ENCODE measurements around the gene TMEM126A.
"Not testable (repeated sequence)": the region's sequence is repeated elsewhere in the genome, so short reads cannot be mapped to it uniquely, and the experiment has no call there.

The TMEM126A gene

DNA sequence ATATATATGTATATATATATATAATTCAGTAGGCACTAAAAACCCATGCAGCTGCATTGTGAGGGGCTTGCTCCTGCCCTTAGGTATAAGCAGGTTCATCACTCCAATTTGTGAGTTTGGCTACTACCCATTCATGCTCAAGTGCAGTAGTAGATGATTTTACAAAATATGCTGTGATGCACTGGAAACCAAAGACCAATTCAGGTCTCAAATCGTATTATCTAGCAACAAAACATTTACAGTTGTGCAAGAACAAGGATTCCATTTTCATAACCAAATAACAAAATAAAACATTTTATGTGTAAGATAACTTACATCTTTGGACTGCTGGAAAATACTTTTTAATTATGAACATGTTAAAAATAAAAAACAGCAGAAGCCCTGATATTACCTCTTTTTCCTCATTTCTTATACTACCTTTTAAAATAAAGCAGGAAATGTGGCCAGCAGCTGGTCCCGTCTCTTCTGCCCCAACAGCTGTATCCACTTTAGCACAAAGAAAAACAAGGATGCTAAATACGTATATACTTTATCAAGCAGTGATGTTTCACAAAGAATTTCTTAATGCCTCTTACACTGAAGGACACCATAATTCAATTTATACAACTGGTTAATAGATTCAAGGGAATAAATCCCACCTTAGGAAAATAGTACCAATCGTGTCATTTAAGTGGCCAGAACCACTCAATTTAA, 14.4 kb downstream of the TMEM126A start:
- no peak for DNase-seq

- DNase-seq = no peak
Measured at GRCh38 chr11:85663080-85663752, 15.4 kb downstream of the TMEM126A start.

GRCh38 chr11:85663753-85664614, 16.2 kb downstream of the TMEM126A start:
- peak; percentile 88 for DNase-seq

DNA sequence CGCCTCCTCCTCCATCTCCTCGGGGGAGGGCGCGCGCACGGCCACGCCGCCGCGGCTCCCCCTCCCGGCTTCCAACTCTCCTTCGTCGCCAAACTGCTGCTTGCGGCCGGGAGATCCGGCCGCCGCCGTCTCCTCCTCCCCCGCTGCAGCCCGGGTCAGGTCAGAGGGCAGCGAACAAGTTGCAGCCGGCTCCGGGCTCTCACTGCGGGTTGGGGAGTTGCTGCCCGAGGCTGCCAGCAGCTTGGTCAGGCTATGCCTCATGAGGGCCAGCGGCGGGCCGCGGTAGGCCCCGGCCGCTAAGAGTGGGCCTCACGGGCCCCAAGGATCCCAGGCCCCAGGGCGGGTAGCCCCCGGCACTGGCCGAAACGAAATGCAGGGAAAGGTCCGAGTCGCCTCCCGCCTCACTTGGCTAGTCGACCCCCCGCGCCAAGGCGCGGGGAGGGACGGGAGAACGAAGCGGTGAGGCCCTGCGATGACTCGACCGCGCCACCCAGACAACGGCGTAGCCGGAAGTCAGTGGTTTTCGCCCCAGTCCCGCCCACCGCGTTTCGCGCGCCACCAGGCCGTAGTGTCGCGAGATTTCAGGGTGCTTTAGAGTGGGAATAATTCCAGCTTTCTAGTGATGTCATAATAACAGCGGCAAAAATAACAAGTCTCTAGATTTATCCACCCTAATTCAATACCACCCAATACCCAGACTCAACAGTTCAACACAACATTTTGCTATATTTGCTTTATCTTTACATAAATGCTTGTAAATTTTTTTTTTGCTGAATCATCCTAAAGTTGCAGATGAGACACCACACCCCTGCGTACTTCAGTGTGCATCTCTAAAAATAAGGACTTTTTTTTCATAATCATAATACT, 17.1 kb downstream of the TMEM126A start, which contains the start of gene CREBZF:
Gene CREBZF, minus strand, starts transcription at position 515 of the 867 bp plus-strand sequence. Its CDS starts 254 bp downstream, at position 261.
- DNase-seq = peak; percentile 95

GRCh38 chr11:85665733-85666132, 18.0 kb downstream of the TMEM126A start:
- DNase-seq = no peak

DNA sequence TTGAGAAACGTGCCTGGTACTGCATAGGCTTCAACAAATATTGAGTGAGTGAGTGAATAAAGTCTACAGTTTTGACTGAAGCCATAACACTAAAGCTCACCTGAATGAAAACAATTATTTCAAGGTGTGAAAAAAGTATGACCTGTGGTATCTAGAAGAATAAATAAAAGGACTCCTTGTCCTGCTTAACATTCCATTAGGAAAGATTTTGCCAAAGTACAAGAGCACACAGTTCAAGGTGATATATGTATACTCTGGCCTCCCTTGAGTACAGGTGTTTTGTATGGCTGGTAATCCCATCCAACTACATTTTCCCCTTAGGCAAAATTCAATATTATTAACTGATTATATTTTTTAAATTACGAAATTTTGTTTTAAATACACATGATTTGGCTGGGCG, 18.9 kb downstream of the TMEM126A start:
- DNase-seq = no peak

DNA sequence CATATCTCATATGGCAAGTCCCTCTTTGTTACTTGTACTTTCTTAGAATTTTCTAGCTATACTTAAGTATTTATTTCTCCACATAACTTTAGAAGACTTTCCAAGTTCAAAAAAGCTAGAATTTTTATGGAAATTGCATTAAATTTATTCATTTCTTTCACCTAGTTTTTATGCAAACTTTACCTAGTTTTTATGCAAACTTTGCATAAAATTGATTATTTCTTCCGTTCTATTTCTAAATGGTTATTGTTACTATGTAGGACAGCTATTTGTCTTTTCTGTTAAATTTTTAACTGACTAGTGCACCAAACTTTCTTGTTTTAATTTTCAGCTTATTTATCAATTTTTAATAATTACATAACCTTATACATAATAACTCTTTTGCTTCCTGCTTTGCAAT, 20.4 kb downstream of the TMEM126A start:
- DNase-seq = no peak

DNA sequence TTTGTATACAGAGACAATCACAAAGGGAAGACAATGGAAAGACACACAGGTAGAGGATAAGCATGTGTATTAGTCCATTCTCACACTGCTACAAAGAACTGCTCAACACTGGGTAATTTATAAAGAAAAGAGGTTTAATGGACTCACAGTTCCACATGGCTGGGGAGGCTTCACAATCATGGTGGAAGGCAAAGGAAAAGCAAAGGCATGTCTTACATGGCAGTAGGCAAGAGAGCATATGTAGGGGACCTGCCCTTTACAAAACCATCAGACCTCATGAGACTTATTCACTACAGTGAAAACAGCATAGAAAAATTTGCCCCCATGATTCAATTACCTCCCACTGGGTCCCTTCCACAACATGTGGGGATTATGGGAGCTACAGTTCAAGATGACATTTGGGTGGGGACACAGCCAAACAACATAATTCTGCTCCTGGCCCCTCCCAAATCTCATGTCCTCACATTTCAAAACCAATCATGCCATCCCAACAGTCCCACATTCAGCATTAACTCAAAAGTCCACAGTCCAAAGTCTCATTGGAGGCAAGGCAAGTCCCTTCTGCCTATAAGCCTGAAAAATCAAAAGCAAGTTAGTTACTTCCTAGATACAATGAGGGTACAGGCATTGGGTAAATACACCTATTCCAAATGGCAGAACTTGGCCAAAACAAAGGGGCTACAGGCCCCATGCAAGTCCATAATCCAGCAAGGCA, 23.3 kb downstream of the TMEM126A start:
- DNase-seq = not testable (repeated sequence)

DNA sequence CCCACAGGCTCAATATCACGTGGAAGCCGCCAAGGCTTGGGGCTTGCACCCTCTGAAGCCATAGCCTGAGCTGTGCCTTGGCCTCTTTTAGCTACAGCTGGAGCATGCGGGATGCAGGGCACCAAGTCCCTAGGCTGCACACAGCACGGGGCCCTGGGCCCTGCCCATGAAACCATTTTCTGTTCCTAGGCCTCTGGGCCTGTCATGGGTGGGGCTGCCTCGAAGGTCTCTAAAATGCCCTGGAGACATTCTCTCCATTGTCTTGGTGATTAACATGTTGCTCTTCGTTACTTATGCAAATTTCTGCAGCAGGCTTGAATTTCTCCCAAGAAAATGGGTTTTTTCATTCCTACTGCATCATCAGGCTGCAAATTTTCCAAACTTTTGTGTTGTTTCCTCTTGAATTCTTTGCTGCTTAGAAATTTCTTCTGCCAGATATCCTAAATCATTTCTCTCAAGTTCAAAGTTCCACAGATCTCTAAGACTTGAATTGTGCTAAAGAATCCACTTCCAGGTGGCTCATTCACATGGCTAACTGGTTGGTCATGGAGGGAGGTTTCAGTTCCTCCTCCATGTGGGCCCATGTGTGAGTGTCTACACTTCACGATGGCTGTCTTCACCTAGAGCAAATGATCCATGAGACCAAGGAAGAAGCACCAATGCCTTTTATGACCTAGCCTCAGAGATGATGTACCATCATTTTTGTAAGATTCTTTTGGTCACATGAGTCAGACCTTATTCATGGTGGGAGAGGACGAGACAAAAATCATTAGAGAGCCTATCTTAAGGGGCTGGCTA, 24.5 kb downstream of the TMEM126A start:
- DNase-seq = no peak

DNA sequence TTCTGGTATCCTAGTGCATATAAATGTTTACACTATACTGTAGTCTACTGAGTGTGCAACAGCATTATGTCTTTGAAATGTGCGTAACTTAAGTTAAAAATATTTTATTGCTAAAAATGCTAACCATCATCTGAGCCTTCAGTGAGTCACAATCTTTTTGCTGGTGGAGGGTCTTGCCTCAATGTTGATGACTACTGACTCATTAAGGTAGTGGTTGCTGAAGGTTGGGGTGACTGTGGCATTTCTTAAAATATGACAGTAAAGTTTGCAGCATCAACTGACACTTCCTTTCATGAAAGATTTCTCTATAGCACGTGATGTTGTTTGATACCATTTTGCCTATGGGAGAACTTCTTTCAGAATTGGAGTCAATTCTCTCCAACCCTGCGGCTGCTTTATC, 25.6 kb downstream of the TMEM126A start:
- no peak for DNase-seq

- no peak for DNase-seq
Measured at GRCh38 chr11:85679576-85679975, 31.8 kb downstream of the TMEM126A start.

DNA sequence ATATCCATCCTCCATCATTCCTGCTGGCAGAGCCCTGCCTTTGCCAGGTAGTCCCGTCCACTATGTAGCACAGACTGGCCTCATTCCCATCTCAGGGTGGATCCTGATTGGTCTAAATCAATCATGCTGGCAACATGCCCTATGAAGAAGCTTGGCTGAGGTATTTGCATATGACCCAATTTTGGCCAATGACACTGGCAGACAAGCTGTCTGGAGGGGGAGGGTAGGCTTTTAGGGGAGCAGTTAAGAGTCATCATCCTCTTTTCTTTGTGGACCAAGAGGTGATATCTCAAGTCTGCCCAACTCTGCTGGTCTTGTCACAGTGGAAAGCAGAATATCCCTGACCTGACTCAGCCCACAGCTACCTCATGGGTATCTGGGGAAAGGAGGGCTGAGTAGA, 33.1 kb downstream of the TMEM126A start:
- no peak for DNase-seq

- DNase-seq = no peak
Measured at GRCh38 chr11:85682330-85683305, 34.9 kb downstream of the TMEM126A start.

GRCh38 chr11:85685125-85685819, 37.5 kb downstream of the TMEM126A start:
- DNase-seq = peak; percentile 54

DNA sequence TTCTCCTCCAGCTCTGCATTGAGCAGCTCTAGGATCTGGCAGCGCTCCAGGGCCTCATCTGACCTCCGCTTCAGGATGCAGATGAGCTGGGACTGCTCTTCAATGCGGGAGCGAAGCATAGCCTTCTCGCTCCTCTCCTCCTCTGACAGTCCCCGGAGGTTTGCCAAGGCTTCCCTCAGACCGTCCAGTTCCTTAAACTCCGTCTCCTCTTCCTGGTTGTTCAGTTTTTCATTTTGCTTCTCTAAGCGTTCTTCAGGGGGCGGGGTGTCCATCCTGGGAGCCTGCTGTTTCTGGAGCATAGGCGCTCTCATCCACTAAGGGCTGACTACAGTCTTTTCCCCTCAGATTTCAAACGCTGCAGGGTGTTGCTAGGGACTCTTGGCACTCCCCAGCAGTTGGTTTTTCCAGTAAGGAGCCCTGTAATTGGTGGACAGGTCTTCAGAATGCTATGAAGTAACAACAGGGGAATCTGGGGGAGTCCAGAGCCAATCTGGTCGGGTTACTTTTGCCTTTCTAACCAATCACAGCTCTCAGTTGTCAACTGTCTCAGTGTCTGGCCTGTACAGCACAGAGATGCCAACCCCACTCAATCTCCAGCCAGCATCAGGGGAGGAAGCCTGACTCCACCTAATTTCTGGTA, 38.2 kb downstream of the TMEM126A start, which contains the start of gene CCDC89:
Gene CCDC89, minus strand, starts transcription at position 376 of the 640 bp plus-strand sequence. Its CDS starts 65 bp downstream, at position 311.
- DNase-seq = peak; percentile 61

DNA sequence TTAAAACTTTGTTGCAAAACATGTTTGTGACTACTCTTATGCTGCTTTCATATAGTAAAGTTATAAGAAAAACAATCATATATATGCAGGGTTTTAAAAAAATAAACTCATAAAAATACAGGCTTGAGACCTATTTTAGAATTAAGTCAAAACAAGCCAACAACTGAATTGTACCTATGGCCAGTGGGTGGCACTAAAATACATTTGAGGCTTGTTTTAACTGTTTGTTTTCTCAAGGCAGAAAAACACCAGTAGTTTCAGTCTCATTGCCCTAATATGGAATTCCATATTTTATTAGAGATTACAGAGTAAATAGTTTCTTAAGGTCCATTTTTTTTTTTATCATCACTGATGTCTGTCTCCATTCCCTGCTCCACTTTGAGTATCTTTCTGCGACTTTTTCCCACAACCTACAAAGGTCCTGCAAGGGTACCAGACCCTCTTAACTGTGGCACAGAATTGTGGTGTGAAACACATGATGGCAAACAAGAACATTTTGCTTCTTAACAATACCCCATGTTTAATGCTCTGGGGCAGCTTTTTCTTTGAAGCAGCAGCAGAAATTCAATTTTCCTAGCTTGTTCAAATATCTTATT, 46.7 kb downstream of the TMEM126A start:
- no peak for DNase-seq

GRCh38 chr11:85695546-85695945, 47.8 kb downstream of the TMEM126A start:
- no peak for DNase-seq

DNA sequence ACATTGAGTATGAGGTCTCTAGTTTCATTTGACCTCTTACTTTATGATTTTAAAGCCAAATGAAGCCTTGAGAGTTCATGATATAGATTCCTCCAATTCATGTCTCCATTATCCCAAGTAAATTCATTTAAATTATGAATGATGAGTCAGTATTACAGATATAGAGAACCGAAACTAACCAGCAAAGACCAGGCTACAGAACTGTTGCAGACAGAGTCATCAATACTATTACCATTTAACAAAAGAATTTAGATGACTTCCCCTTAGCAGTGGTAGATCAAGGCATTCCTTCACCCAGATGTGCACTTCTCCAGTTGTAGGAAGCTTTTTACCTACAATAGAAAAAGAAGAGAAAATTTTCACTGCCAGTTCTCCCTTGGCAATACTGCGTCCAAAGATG, 50.0 kb downstream of the TMEM126A start:
- no peak for DNase-seq
